ENCODE measurements around the gene LDLRAD4.

GRCh38 chr18:13522256-13522655, 303.7 kb downstream of the LDLRAD4 start:
- TF ChIP-seq, protein P1, sequence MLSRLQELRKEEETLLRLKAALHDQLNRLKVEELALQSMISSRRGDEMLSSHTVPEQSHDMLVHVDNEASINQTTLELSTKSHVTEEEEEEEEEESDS (CRISPR knock-in tag; IDR thresholded peaks at IDR 0.05), result no peak
- TF ChIP-seq SRSF9 (IDR thresholded peaks at IDR 0.05; ENCODE audit: borderline replicate concordance, low read depth, low read length) (no peak), HNRNPL (IDR thresholded peaks at IDR 0.05; ENCODE audit: low read depth, low read length) (no peak), ZNF23 (CRISPR knock-in tag; IDR thresholded peaks at IDR 0.05) (no peak), BRD9 (IDR thresholded peaks at IDR 0.05; ENCODE audit: low read depth, partially characterized antibody) (no peak), NR2C2 (CRISPR knock-in tag; IDR thresholded peaks at IDR 0.05) (no peak), NR2C2 (tag; IDR thresholded peaks at IDR 0.05) (no peak), SMAD4 (CRISPR knock-in tag; conservative IDR thresholded peaks at IDR 0.05) (no peak), DPF2 (IDR thresholded peaks at IDR 0.05) (no peak), ZNF785 (CRISPR knock-in tag; IDR thresholded peaks at IDR 0.05) (no peak), BMI1 (IDR thresholded peaks at IDR 0.05; ENCODE audit: low read length) (no peak), RAD21 (CRISPR knock-in tag; conservative IDR thresholded peaks at IDR 0.05 in 1 of 2, IDR thresholded peaks at IDR 0.05 in 1 of 2) (no peak)
- TF ChIP-seq, protein P2, sequence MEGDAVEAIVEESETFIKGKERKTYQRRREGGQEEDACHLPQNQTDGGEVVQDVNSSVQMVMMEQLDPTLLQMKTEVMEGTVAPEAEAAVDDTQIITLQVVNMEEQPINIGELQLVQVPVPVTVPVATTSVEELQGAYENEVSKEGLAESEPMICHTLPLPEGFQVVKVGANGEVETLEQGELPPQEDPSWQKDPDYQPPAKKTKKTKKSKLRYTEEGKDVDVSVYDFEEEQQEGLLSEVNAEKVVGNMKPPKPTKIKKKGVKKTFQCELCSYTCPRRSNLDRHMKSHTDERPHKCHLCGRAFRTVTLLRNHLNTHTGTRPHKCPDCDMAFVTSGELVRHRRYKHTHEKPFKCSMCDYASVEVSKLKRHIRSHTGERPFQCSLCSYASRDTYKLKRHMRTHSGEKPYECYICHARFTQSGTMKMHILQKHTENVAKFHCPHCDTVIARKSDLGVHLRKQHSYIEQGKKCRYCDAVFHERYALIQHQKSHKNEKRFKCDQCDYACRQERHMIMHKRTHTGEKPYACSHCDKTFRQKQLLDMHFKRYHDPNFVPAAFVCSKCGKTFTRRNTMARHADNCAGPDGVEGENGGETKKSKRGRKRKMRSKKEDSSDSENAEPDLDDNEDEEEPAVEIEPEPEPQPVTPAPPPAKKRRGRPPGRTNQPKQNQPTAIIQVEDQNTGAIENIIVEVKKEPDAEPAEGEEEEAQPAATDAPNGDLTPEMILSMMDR (IDR thresholded peaks at IDR 0.05 in 2 of 3, conservative IDR thresholded peaks at IDR 0.05 in 1 of 3; ENCODE audit: insufficient read depth in 2 of 3, low read depth in 1 of 3, low read length in 3 of 3), result no peak
- TF ChIP-seq, protein P3, sequence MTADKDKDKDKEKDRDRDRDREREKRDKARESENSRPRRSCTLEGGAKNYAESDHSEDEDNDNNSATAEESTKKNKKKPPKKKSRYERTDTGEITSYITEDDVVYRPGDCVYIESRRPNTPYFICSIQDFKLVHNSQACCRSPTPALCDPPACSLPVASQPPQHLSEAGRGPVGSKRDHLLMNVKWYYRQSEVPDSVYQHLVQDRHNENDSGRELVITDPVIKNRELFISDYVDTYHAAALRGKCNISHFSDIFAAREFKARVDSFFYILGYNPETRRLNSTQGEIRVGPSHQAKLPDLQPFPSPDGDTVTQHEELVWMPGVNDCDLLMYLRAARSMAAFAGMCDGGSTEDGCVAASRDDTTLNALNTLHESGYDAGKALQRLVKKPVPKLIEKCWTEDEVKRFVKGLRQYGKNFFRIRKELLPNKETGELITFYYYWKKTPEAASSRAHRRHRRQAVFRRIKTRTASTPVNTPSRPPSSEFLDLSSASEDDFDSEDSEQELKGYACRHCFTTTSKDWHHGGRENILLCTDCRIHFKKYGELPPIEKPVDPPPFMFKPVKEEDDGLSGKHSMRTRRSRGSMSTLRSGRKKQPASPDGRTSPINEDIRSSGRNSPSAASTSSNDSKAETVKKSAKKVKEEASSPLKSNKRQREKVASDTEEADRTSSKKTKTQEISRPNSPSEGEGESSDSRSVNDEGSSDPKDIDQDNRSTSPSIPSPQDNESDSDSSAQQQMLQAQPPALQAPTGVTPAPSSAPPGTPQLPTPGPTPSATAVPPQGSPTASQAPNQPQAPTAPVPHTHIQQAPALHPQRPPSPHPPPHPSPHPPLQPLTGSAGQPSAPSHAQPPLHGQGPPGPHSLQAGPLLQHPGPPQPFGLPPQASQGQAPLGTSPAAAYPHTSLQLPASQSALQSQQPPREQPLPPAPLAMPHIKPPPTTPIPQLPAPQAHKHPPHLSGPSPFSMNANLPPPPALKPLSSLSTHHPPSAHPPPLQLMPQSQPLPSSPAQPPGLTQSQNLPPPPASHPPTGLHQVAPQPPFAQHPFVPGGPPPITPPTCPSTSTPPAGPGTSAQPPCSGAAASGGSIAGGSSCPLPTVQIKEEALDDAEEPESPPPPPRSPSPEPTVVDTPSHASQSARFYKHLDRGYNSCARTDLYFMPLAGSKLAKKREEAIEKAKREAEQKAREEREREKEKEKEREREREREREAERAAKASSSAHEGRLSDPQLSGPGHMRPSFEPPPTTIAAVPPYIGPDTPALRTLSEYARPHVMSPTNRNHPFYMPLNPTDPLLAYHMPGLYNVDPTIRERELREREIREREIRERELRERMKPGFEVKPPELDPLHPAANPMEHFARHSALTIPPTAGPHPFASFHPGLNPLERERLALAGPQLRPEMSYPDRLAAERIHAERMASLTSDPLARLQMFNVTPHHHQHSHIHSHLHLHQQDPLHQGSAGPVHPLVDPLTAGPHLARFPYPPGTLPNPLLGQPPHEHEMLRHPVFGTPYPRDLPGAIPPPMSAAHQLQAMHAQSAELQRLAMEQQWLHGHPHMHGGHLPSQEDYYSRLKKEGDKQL (CRISPR knock-in tag; IDR thresholded peaks at IDR 0.05; ENCODE audit: borderline replicate concordance), result no peak

Measured in K562 (cell line).